MG63 (cell line): ENCODE measurements around the gene PLPP7. TPM values are rescaled to one million over a fixed set of nuclear protein-coding genes. Genes with fewer than 3 reads are reported as not detected.
A peak's percentile ranks its signal among the peaks of the same experiment; 100 is the strongest.
"Not testable (repeated sequence)": the region's sequence is repeated elsewhere in the genome, so short reads cannot be mapped to it uniquely, and the experiment has no call there.

ENCODE experiments used
- DNase-seq: peaks from one replicate; pipeline ENCODE4 v3.0.0-alpha.2; 2020
- H3K27me3 ChIP-seq: fragments of 250-450 bp; sonication (Bioruptor Pico); 2 replicates; pipeline ENCODE4 v1.5.1; 2020; ENCODE audit warnings: mild to moderate bottlenecking, moderate library complexity
- H3K36me3 ChIP-seq: fragments of 250-450 bp; sonication (Bioruptor Pico); 2 replicates; pipeline ENCODE4 v1.5.1; 2020; ENCODE audit warnings: mild to moderate bottlenecking, moderate library complexity
- H3K4me3 ChIP-seq: fragments of 250-450 bp; sonication (Bioruptor Pico); 2 replicates; pipeline ENCODE4 v1.5.1; 2020; ENCODE audit warnings: mild to moderate bottlenecking, moderate library complexity
- H3K9me3 ChIP-seq: fragments of 250-450 bp; sonication (Bioruptor Pico); 2 replicates; pipeline ENCODE4 v1.5.1; 2020; ENCODE audit warnings: mild to moderate bottlenecking, moderate library complexity
- total RNA-seq: library from RNA; depleted of rRNA; stranded (reverse); fragments of >200 nt; shearing (Covaris generic); gene quantifications from 2 replicates; pipeline ENCODE4 v1.2.3, GENCODE V29; 2014; ENCODE audit warnings: low replicate concordance

PLPP7 gene
- total RNA-seq, 1 experiment from 2014 or later = 8.1 TPM

DNA sequence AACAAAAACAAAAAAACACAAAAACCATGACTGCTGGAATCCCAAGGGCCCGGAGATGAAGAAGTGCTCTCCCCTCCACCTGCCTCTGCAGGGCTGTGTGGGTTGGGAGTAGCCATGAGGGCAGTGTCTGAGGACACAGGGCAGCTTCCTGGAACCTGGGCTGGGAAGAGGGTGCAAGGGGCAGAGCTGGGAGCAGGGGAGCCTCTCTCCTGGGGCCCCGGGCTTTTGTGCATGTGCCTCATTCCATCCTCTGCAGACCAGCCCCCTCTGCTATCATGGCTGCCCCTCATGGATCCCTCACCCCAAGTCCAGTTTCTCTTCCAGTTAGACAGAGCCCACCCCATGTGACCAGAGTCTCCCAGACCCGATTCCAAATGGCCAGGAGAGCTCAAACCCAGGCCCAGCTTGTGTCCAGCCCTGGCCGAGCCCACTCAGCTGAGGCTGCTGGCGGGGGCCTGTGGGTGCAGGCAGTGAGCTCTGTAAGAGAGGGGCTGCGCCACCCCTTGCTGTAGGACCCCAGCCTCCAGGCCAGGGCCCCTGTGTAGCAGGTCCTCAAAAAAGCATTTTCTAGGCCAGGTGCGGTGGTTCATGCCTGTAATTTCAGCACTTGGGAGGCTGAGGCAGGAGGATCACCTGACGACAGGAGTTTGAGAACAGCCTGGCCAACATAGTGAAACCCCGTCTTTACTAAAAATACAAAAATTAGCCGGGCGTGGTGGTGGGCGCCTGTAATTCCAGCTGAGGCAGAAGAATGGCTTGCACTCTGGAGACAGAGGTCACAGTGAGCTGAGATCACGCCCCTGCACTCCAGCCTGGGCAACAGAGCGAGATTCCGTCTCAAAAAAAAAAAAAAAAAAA lies 44.5 kb downstream of the PLPP7 start:
- Histone ChIP-seq H3K9me3 (no peaks in the 10 kb centered on the region), H3K4me3 (no peak overlapping the region), H3K36me3 (no peaks in the 10 kb centered on the region), H3K27me3 (no peaks in the 10 kb centered on the region)
- DNase-seq = no peak

DNA sequence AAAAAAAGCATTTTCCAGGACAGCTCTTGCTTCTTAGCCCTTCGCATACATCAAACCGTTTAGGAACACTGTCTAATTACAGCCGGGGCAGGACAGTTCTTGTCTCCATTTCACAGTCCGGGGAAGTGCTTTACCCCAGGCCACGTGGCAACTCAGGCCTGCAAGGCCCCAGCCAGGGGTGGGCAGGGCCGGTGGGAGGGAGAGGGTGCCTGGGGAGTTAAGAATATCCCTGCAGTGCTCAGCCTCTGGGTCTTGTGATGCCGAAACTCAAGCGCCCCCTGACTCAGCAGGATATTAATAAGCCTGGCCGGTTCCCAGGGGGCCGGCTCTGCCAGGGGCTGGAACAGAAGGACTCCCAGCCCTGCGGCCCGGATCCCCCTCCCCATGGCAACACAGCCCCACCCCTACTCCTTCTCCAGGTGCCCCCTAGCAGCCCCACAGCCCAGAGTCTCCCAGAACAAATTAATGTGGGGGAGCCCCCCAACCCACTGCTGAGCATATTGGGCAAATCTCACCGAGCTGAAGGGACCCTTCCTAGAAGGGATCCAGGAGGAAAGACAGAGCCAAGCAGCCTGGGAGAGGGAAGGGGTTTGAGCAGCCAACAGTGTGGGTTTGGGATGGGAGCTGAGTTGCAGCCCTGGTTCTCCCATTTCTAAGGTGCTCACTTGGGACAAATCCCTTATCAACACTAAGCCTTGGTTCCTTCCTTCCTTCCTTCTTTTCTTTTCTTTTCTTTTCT lies 45.3 kb downstream of the PLPP7 start:
- Histone ChIP-seq H3K36me3 (no peaks in the 10 kb centered on the region), H3K9me3 (no peaks in the 10 kb centered on the region), H3K4me3 (no peak overlapping the region), H3K27me3 (no peaks in the 10 kb centered on the region)
- peak; percentile 68 for DNase-seq

DNA sequence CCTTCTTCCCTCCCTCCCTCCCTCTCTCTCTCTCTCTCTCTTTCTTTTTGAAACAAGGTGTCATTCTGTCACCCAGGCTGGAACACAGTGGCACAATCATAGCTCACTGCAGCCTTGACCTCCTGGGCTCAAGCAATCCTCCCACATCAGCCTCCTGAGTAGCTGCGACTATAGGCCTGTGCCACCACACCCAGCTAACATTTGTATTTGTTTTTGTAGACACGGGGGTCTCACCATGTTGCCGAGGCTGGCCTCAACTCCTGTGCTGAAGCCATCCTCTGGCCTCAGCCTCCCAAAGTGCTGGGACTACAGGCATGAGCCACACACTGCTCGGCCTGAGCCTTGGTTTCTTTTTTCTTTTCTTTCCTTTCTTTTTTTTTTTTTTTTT lies 45.8 kb downstream of the PLPP7 start:
- no peak for DNase-seq
- no peaks in the 10 kb centered on the region for H3K36me3 ChIP-seq
- no peaks in the 10 kb centered on the region for H3K27me3 ChIP-seq
- H3K9me3 ChIP-seq = no peaks in the 10 kb centered on the region
- no peak overlapping the region for H3K4me3 ChIP-seq

DNA sequence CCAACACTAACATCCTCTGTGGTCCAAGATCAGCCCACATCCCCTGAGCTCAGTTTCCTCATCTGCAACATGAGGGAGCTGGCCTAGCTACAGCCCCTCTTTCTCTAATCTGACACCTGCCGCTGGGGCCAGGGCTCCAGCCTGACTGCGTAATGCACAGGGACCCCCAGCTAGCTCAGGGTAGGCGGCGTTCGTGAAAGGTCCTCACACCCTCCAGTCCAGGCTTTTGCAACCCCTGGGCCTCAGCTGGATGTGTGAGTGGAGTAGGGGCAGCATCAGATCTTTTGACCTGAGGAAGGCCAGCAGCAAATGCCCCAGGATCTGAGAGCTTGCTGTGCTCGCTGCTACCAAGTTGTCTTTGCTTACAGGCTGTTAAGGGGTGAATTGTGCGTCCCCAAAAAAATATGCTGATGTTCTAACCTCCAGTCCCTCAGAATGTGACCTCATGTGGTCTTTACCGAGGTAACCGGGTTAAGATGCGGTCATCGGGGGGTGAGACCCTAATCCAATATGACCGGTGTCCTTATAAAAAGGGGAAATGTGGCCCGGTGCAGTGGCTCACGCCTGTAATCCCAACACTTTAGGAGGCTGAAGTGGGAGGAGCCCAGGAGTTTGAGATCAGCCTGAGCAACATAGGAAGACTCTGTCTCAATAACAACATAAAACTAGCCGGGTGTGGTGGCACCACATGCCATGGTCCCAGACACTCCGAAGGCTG lies 47.8 kb downstream of the PLPP7 start:
- Histone ChIP-seq H3K9me3 (no peaks in the 10 kb centered on the region), H3K36me3 (no peaks in the 10 kb centered on the region), H3K4me3 (no peak overlapping the region), H3K27me3 (peaks cover 8% of the 10 kb centered on the region; the same call in 1 of the 2 replicates)
- DNase-seq = no peak

DNA sequence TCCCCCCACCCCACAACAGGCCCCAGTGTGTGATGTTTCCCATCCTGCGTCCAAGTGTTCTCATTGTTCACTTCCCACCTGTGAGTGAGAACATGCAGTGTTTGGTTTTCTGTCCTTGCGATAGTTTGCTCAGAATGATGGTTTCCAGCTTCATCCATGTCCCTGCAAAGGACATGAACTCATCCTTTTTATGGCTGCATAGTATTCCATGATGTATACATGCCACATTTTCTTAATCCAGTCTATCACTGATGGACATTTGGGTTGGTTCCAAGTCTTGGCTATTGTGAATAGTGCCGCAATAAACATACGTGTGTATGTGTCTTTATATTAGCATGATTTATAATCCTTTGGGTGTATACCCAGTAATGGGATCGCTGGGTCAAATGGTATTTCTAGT lies 49.7 kb downstream of the PLPP7 start:
- DNase-seq, H3K9me3 ChIP-seq: not testable (repeated sequence)

DNA sequence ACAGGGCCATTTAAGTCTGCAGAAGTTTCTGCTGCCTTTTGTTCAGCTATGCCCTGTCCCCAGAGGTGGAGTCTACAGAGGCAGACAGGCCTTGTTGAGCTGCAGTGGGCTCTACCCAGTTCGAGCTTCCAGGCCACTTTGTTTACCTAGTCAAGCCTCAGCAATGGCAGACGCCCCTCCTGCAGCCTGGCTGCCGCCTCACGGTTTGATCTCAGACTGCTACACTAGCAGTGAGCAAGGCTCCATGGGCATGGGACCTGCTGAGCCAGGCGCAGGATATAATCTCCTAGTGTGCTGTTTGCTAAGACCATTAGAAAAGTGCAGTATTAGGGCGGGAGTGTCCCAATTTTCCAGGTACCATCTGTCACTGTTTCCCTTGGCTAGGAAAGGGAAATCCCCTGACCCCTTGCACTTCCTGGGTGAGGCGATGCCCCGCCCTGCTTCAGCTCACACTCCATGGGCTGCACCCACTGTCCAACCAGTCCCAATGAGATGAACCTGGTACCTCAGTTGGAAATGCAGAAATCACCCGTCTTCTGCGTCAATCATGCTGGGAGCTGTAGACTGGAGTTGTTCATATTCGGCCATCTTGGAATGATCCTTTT lies 55.5 kb downstream of the PLPP7 start:
- H3K27me3 ChIP-seq = peaks cover 16% of the 10 kb centered on the region; the same call in 1 of the 2 replicates

More for the DNA sequence above, 49.7 kb downstream of the PLPP7 start:
- H3K36me3 ChIP-seq, H3K4me3 ChIP-seq: not testable (repeated sequence)
- peaks cover 16% of the 10 kb centered on the region; the same call in 1 of the 2 replicates for H3K27me3 ChIP-seq

DNA sequence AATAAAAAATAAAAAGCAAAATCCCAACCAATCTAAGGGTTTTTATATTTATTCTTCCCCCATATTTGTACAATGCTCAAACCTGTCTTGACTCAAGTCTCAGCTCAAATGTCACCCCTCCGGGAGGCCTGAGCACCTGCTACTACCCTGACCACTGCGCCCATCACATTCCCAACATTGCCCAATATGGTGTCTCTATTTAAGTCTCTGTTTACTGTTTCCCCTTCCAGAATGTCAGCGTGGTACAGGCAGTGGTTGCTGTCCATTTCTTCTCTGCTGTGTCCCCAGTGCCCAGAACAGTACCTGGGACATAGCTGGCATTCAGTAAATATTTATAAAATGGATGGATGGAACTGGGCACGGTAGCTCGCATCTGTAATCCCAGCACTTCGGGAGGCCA lies 57.0 kb downstream of the PLPP7 start:
- no peaks in the 10 kb centered on the region for H3K36me3 ChIP-seq

More for the DNA sequence above, 55.5 kb downstream of the PLPP7 start:
- DNase-seq, H3K36me3 ChIP-seq, H3K9me3 ChIP-seq, H3K4me3 ChIP-seq: not testable (repeated sequence)

DNA sequence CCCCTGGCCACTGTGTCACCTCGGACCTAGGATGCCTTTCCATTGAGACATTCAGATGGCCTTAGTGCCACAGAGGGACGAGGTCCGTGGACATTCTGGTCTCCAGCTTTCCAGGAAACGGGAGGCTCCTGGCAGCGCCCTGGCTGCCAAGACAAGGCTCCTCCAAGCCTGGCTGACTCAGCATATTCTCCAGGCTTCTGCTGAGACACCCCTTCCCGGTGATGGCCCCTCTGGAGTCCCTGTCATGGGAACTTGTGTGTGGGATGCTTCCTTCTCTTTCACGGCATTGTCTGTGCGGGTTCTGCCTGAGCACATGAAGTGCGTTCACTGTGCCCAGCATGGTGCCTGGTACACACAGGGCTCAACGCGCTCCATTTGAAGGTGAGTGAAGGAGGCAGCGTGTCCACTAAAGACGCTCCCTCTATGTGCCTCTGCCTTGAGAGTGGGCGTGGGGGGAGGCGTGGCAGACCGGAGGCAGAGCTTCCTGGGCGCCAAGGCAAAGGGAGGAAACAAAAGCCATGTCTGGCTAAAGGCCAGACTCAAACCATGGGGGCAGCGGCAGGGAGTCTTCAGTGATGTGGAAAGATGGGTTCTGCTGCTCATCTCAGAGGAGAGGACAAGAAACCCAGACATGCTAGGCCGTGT lies 58.0 kb downstream of the PLPP7 start:
- no peak for DNase-seq

More for the DNA sequence above, 57.0 kb downstream of the PLPP7 start:
- Histone ChIP-seq H3K4me3 (no peak overlapping the region), H3K27me3 (peaks cover 10% of the 10 kb centered on the region; the same call in 1 of the 2 replicates), H3K9me3 (no peaks in the 10 kb centered on the region)
- DNase-seq = no peak

DNA sequence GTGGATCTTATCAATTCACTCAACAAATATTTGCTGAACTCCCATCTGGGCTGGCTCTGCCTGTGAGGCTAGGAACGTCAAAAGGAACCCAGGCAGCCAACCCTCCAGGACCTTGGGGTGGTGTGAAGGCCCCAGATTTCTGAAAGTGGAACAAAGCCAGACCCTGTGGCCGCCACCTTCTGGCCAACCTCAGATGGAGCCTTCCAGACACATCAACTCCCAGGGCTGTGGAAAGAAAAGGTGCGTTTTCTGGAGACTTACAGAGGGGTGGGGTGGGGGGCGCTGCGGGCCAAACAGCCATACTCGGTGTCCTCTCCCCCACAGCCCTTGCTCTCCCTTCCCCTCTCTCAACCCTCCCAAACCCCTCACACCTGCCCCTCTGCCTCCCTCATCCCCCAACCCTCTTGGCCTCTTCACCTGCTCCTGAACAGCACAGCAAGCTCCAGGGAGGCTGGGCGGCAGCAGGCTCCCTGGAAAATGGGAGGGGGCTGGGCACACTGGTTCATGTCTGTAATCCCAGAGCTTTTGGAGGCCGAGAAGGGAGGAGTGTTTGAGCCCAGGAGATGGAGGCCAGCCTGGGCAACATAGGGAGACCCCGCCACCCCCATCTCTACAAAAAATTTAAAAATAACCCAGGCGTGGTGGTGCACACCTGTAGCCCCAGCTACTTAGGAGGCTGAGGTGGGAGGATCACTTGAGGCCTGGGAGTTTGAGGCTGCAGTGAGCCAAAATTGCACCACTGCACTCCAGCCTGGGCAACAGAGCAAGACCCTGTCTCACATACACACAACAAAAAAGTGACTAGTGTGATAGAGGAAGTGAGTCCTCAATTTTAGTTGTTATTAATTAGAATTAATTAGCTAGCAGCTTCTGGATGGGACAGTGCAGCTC lies 59.4 kb downstream of the PLPP7 start:
- no peaks in the 10 kb centered on the region for H3K9me3 ChIP-seq
- no peak overlapping the region for H3K4me3 ChIP-seq
- no peak for DNase-seq
- H3K27me3 ChIP-seq = no peaks in the 10 kb centered on the region
- H3K36me3 ChIP-seq = no peaks in the 10 kb centered on the region

More for the DNA sequence above, 58.0 kb downstream of the PLPP7 start:
- Histone ChIP-seq H3K27me3 (peaks cover 6% of the 10 kb centered on the region; the same call in 1 of the 2 replicates), H3K9me3 (no peaks in the 10 kb centered on the region), H3K4me3 (no peak overlapping the region), H3K36me3 (no peaks in the 10 kb centered on the region)

DNA sequence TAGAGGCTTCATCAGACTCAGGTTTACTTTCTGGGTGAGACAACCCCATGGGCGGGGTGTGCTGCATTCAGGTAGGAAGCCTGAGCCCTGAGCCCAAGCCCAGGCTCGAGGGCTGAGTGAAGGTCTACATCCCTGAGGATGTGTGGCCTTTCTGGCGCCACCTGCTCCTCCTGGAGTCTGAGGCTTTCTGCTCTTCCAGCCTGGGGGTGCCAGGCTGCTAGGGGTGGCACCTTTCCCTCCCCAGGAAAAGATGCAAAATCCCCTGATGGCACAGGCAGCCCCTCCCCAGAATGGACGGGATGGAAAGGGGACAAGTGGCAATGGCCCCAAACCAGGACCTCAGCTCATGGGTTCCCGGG lies 60.0 kb downstream of the PLPP7 start:
- Histone ChIP-seq H3K36me3 (no peaks in the 10 kb centered on the region), H3K9me3 (no peaks in the 10 kb centered on the region), H3K4me3 (no peak overlapping the region), H3K27me3 (no peaks in the 10 kb centered on the region)
- DNase-seq = no peak

DNA sequence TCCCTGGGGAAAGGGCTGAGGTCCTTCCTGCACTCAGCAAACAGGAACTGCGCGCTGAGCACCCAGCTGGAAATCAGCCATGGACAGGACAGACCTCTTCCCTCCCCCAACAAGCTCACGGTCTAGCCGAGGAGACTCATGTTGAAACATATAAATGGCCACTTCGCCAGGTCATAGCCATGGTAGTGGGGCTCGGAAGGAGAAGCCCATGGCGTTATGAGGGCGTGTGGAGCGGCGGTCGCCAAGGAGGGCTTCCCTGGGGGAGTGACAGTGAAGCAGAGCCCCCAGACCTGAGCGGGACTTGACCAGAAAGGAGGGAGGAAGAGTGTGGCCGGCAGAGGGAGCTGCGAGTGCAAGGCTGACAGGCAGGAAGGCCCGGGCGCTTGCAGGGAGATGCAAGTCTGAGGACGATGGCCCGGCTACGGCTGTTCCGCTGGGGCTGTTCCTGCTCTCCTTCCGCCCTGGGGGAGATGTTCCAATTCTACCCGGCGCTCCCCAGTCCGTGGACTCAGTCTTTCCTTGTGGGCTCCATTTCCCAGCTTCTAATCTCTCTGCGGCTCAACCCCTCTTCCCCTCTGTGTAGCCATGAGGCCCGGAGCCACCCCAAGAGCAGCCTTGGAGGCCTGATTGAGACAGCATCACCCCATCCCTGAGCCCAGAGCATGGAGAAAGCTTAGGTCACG lies 60.5 kb downstream of the PLPP7 start:
- Histone ChIP-seq H3K4me3 (no peak overlapping the region), H3K27me3 (no peaks in the 10 kb centered on the region), H3K9me3 (no peaks in the 10 kb centered on the region), H3K36me3 (no peaks in the 10 kb centered on the region)
- DNase-seq = peak; percentile 81

DNA sequence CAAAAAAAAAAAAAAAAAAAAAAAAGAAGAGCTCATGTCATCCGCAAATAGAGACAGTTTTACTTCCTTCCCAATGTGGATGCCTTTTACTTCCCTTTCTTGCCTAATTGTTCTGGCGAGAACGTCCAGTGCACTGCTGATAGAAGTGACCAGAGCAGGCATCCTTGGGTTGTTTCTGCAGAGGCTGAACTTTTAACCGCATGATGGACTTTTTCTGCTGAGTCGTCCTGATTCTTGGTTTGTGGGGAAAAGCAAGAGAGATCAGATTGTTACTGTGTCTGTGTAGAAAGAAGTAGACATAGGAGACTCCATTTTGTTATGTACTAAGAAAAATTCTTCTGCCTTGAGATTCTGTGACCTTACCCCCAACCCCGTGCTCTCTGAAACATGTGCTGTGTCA lies 67.0 kb downstream of the PLPP7 start:
- not testable (repeated sequence) for H3K27me3 ChIP-seq, H3K36me3 ChIP-seq, H3K4me3 ChIP-seq, H3K9me3 ChIP-seq, DNase-seq

DNA sequence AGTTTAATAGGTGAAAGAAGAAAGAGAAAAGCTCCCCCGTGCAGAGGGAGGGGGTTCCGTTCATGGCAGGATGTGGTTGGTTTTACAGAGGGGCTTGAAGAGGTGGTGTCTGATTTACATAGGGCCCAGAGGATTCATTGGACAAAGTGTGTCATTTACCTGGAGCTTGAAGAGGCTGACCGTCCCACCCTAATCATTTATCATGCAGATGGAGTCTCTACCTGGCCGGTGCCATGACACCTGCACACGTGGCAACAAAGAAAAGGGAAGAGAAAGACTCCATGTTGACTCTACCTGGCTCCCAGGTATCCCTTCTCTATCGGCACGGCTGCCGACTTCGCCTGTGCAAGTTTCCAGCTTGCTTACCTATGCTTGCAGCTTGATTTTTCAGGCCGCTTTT lies 69.0 kb downstream of the PLPP7 start:
- no peaks in the 10 kb centered on the region for H3K9me3 ChIP-seq
- no peak for DNase-seq
- no peaks in the 10 kb centered on the region for H3K36me3 ChIP-seq

More for the DNA sequence above, 69.0 kb downstream of the PLPP7 start:
- no peak overlapping the region for H3K4me3 ChIP-seq
- H3K27me3 ChIP-seq = no peaks in the 10 kb centered on the region
